HEK293 (cell line): ENCODE results near the gene MRPS18A.
A peak's percentile ranks its signal among the peaks of the same experiment; 100 is the strongest.
"Not testable (repeated sequence)": the region's sequence is repeated elsewhere in the genome, so short reads cannot be mapped to it uniquely, and the experiment has no call there.

Experiments
- CTCF ChIA-PET: fragments of 350-600 bp; formaldehyde crosslinking; extraction: SDS; loops from one replicate; lab custom pipeline; 2021; ENCODE audit warnings: antibody characterized with exemption; lab: Yijun Ruan, JAX
- POLR2A ChIA-PET: fragments of 300-600 bp; formaldehyde crosslinking; extraction: SDS; loops from one replicate; lab custom pipeline; 2020; ENCODE audit warnings: antibody characterized with exemption, inconsistent platforms; lab: Yijun Ruan, JAX
- H3K27ac ChIP-seq: fragments of 200-500 bp; sonication (Bioruptor generic); 2 replicates; pipeline ENCODE4 v1.5.1; 2014; ENCODE audit warnings: low read depth, low read length, control low read depth, inconsistent platforms; ENCODE audit errors: extremely low read depth
- H3K36me3 ChIP-seq, 2 experiments: fragments of 200-500 bp in 1 of 2; sonication (Bioruptor generic) in 1 of 2; 1 replicate in 1 of 2; 2 replicates in 1 of 2; pipeline ENCODE4 v1.5.1; 2014 to 2017; ENCODE audit warnings: inconsistent platforms in 2 of 2, low read length in 2 of 2; ENCODE audit not compliant: control insufficient read depth in 2 of 2, insufficient read depth in 1 of 2
- H3K4me1 ChIP-seq: fragments of 200-500 bp; sonication (Bioruptor generic); 2 replicates; pipeline ENCODE4 v1.5.1; 2014; ENCODE audit warnings: mild to moderate bottlenecking, low read length, inconsistent platforms; ENCODE audit not compliant: control insufficient read depth, insufficient read depth
- H3K4me3 ChIP-seq: 2 replicates; pipeline ENCODE4 v1.5.1; 2011; ENCODE audit warnings: low read depth, mild to moderate bottlenecking, control low read depth, low read length, moderate library complexity
- H3K9me3 ChIP-seq: fragments of 200-500 bp; sonication (Bioruptor generic); 2 replicates; pipeline ENCODE4 v1.5.1; 2014; ENCODE audit warnings: low read depth, low read length, inconsistent platforms; ENCODE audit not compliant: control insufficient read depth, insufficient read depth
- FEZF1 ChIP-seq: fragments of 450-650 bp; formaldehyde crosslinking; IDR thresholded peaks from 2 replicates; pipeline ENCODE4 v1.5.1; 2016; ENCODE audit warnings: missing biosample characterization, missing genetic modification characterization
- GFI1B ChIP-seq: fragments of 450-650 bp; formaldehyde crosslinking; IDR thresholded peaks from 2 replicates; pipeline ENCODE4 v1.5.1; 2016; ENCODE audit warnings: missing biosample characterization, missing genetic modification characterization
- HIC1 ChIP-seq: fragments of 450-650 bp; formaldehyde crosslinking; IDR thresholded peaks from 2 replicates; pipeline ENCODE4 v1.5.1; 2016; ENCODE audit warnings: missing biosample characterization, missing genetic modification characterization
- KLF10 ChIP-seq: fragments of 450-650 bp; IDR thresholded peaks from 2 replicates; pipeline ENCODE4 v1.5.1; 2018; ENCODE audit warnings: missing biosample characterization, mild to moderate bottlenecking, missing genetic modification characterization
- KLF9 ChIP-seq: fragments of 450-650 bp; formaldehyde crosslinking; IDR thresholded peaks from 2 replicates; pipeline ENCODE4 v1.5.1; 2016; ENCODE audit warnings: missing biosample characterization, missing genetic modification characterization, low read depth
- OSR2 ChIP-seq: fragments of 450-650 bp; formaldehyde crosslinking; IDR thresholded peaks from 2 replicates; pipeline ENCODE4 v1.5.1; 2016; ENCODE audit warnings: missing biosample characterization, missing genetic modification characterization
- RBAK ChIP-seq: fragments of 450-650 bp; formaldehyde crosslinking; IDR thresholded peaks from 2 replicates; pipeline ENCODE4 v1.5.1; 2016; ENCODE audit warnings: missing biosample characterization, missing genetic modification characterization
- SCRT2 ChIP-seq: fragments of 450-650 bp; formaldehyde crosslinking; IDR thresholded peaks from 2 replicates; pipeline ENCODE4 v1.5.1; 2016; ENCODE audit warnings: missing biosample characterization, missing genetic modification characterization
- ZBTB26 ChIP-seq: fragments of 450-650 bp; formaldehyde crosslinking; optimal IDR thresholded peaks from 2 replicates; pipeline ENCODE3; 2016; ENCODE audit warnings: missing biosample characterization, mild to moderate bottlenecking, missing genetic modification characterization
- ZNF121 ChIP-seq: fragments of 450-650 bp; formaldehyde crosslinking; IDR thresholded peaks from 2 replicates; pipeline ENCODE4 v1.5.1; 2016; ENCODE audit warnings: missing biosample characterization, missing genetic modification characterization
- ZNF18 ChIP-seq: fragments of 450-650 bp; formaldehyde crosslinking; IDR thresholded peaks from 2 replicates; pipeline ENCODE4 v1.5.1; 2016; ENCODE audit warnings: missing biosample characterization, missing genetic modification characterization
- ZNF202 ChIP-seq: fragments of 450-650 bp; formaldehyde crosslinking; IDR thresholded peaks from 2 replicates; pipeline ENCODE4 v1.5.1; 2016; ENCODE audit warnings: missing biosample characterization, missing genetic modification characterization, borderline replicate concordance
- ZNF211 ChIP-seq: fragments of 450-650 bp; formaldehyde crosslinking; IDR thresholded peaks from 2 replicates; pipeline ENCODE4 v1.5.1; 2016; ENCODE audit warnings: low read depth, missing biosample characterization, missing genetic modification characterization
- ZNF214 ChIP-seq: fragments of 450-650 bp; formaldehyde crosslinking; IDR thresholded peaks from 2 replicates; pipeline ENCODE4 v1.5.1; 2017; ENCODE audit warnings: missing biosample characterization, mild to moderate bottlenecking, missing genetic modification characterization, borderline replicate concordance
- ZNF426 ChIP-seq: fragments of 450-650 bp; formaldehyde crosslinking; IDR thresholded peaks from 2 replicates; pipeline ENCODE4 v1.5.1; 2017; ENCODE audit warnings: missing biosample characterization, missing genetic modification characterization, mild to moderate bottlenecking, inconsistent platforms, moderate library complexity
- ZNF548 ChIP-seq: fragments of 450-650 bp; formaldehyde crosslinking; IDR thresholded peaks from 2 replicates; pipeline ENCODE4 v1.5.1; 2016; ENCODE audit warnings: missing biosample characterization, missing genetic modification characterization
- ZNF561 ChIP-seq: fragments of 450-650 bp; IDR thresholded peaks from 2 replicates; pipeline ENCODE4 v1.5.1; 2018; ENCODE audit warnings: missing biosample characterization, missing genetic modification characterization, borderline replicate concordance
- ZNF623 ChIP-seq: fragments of 450-650 bp; formaldehyde crosslinking; IDR thresholded peaks from 2 replicates; pipeline ENCODE4 v1.5.1; 2016; ENCODE audit warnings: missing biosample characterization, missing genetic modification characterization
- TF ChIP-seq, protein P1 (sequence below): fragments of 450-650 bp; formaldehyde crosslinking; IDR thresholded peaks from 2 replicates; pipeline ENCODE4; 2016; ENCODE audit warnings: missing biosample characterization, missing genetic modification characterization

Gene MRPS18A

GRCh38 chr6:43657221-43657802, 30.3 kb downstream of the MRPS18A start (continued):
- no peak for TF ChIP-seq HIC1 (tag by site-specific recombination)
- no peak for TF ChIP-seq ZNF561
- no peak for TF ChIP-seq KLF9 (tag by site-specific recombination)
- no peak for TF ChIP-seq OSR2
- TF ChIP-seq FEZF1 (tag by site-specific recombination): no peak
- no peak for TF ChIP-seq ZNF426
- no peak for TF ChIP-seq ZNF548 (tag by site-specific recombination)
- no peak for TF ChIP-seq KLF10
- TF ChIP-seq RBAK: no peak
- TF ChIP-seq SCRT2 (tag by site-specific recombination): no peak

DNA sequence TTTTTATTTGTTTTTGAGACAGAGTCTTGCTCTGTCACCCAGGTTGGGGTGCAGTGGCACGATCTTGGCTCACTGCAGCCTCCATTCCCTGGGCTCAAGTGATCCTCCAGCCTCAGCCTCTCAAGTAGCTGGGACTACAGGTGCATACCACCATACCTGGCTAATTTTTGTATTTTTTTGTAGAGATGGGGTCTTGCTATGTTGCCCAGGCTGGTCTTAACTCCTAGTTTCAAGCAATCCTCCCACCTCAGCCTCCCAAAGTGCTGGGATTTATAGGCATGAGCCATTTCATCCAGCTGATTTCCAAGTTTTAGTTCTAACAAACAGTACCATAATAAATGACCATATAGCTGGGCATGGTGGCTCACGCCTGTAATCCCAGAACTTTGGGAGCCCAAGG, 34.8 kb downstream of the MRPS18A start:
- ChIA-PET CTCF (interaction anchor here (0.7 to 2.2 kb wide), 2 partner anchors 14 to 505 kb away, joined by 3 to 16 read pairs; no protein-coding TSS in a partner anchor), POLR2A (interaction anchor here (0.7 kb wide), 1 partner anchor 23 kb away, joined by 5 read pairs; no protein-coding TSS in a partner anchor)
- not testable (repeated sequence) for H3K36me3 ChIP-seq, H3K4me3 ChIP-seq, H3K9me3 ChIP-seq
- peak; percentile 81; the same call in 1 of the 2 replicates for TF ChIP-seq ZNF121
- TF ChIP-seq, all 188 proteins: peak for 1; not testable (repeated sequence) for 187
- not testable (repeated sequence) for H3K27ac ChIP-seq, H3K4me1 ChIP-seq

DNA sequence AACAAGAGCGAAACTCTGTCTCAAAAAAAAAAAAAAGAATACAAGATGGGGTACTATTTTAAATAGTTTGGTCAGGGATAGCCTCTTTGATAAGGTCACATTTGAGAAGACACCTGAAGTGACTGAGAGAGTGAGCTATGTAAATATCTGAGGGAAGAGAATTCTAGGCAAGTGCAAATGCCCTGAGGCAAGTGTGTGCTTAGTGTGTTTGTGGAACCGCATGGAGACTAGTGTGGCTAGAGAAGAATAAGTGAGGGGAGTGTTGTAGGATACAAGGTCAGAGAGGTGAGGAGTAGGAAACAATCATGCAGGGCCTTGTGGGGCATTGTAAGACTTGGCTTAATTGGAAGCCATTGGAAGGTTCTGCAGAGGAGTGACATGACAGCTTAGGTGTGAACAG, 39.3 kb downstream of the MRPS18A start:
- Histone ChIP-seq H3K4me1 (peaks cover 7% of the 10 kb centered on the region), H3K4me3 (no peak overlapping the region), H3K9me3 (no peaks in the 10 kb centered on the region)
- TF ChIP-seq ZNF214 (tag by site-specific recombination) (no peak), ZNF18 (tag by site-specific recombination) (0 out of 2 replicates have a peak, but pooled peaks have one; percentile 23), GFI1B (tag by site-specific recombination) (no peak), ZNF623 (tag by site-specific recombination) (peak; percentile 94), ZNF202 (no peak), ZNF211 (tag by site-specific recombination) (no peak), ZBTB26 (tag by site-specific recombination) (no peak)
- TF ChIP-seq, protein P1, sequence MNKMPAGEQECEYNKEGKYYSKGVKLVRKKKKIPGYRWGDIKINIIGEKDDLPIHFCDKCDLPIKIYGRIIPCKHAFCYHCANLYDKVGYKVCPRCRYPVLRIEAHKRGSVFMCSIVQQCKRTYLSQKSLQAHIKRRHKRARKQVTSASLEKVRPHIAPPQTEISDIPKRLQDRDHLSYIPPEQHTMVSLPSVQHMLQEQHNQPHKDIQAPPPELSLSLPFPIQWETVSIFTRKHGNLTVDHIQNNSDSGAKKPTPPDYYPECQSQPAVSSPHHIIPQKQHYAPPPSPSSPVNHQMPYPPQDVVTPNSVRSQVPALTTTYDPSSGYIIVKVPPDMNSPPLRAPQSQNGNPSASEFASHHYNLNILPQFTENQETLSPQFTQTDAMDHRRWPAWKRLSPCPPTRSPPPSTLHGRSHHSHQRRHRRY (tag by site-specific recombination): no peak
- TF ChIP-seq, all 188 proteins: peak for 2
- no peak overlapping the region for H3K27ac ChIP-seq
- ChIA-PET POLR2A (interaction anchor here (5.3 kb wide), 1 partner anchor 12 kb away, joined by 33 read pairs; the partner anchor contains the start of gene MAD2L1BP), CTCF (interaction anchor here (0.5 to 2.0 kb wide), 5 partner anchors 9 to 565 kb away, joined by 3 to 7 read pairs (median 3); no protein-coding TSS in a partner anchor)
- H3K36me3 ChIP-seq: no peaks in the 10 kb centered on the region; a peak in 1 of 3 replicates
